GM13977 (cell line): ENCODE results near the gene C5AR2.
"Not testable (repeated sequence)": the region's sequence is repeated elsewhere in the genome, so short reads cannot be mapped to it uniquely, and the experiment has no call there.

Experiments
- DNase-seq: peaks from one replicate; pipeline ENCODE4 v3.0.0; 2012; ENCODE audit warnings: low spot score
- in situ Hi-C: fragments of 300-500 bp; cut with MboI; formaldehyde crosslinking; loops from one replicate; pipeline ENCODE4 v1.12.0; 2022; ENCODE audit warnings: low sequenced_read_pairs, low pct_unique_long_range_greater_than_20kb, mixed read lengths, inconsistent platforms; ENCODE audit not compliant: unreplicated experiment
- TF ChIP-seq, protein P1 (sequence below): IDR thresholded peaks from 2 replicates; pipeline ENCODE4 v1.5.1; 2012; ENCODE audit warnings: mild to moderate bottlenecking, control low read depth; ENCODE audit not compliant: insufficient read depth; ENCODE audit errors: extremely low read depth, missing control alignments

C5AR2 gene

DNA sequence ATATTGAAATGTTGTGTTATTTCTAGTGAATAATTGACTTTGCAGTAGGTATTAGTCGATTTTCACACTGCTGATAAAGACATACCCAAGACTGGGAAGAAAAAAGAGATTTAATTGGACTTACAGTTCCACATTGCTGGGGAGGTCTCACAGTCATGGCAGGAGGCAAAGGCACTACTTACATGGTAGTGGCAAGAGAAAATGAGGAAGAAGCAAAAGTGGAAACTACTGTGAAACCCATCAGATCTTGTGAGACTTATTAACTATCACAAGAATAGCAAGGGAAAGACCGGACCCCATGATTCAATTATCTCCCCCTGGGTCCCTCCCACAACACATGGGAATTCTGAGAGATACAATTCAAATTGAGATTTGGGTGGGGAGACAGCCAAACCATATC, 9.9 kb upstream of the C5AR2 start:
- in situ Hi-C loops: no loop called here
- TF ChIP-seq, protein P1, sequence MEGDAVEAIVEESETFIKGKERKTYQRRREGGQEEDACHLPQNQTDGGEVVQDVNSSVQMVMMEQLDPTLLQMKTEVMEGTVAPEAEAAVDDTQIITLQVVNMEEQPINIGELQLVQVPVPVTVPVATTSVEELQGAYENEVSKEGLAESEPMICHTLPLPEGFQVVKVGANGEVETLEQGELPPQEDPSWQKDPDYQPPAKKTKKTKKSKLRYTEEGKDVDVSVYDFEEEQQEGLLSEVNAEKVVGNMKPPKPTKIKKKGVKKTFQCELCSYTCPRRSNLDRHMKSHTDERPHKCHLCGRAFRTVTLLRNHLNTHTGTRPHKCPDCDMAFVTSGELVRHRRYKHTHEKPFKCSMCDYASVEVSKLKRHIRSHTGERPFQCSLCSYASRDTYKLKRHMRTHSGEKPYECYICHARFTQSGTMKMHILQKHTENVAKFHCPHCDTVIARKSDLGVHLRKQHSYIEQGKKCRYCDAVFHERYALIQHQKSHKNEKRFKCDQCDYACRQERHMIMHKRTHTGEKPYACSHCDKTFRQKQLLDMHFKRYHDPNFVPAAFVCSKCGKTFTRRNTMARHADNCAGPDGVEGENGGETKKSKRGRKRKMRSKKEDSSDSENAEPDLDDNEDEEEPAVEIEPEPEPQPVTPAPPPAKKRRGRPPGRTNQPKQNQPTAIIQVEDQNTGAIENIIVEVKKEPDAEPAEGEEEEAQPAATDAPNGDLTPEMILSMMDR: no peak
- DNase-seq: no peak

DNA sequence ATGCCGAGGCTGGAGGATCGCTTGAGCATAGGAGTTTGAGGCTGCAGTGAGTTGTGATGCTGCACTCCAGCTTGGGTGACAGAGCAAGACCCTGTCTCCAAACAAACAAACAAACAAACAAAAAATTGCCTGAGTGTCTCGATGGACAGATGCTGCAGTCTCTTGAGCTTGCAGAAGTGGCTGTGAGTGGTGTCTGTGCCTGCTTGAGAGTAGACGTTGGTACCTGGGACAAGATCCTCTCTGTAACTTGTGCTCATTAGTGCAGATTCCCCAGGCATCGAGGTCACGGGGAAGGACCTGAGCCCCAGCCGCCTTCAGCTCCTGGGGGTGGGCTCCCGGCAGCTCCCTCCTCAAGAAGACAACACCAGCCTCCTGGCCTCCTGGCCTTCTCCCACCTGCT, 8.6 kb upstream of the C5AR2 start:
- in situ Hi-C loops: no loop called here
- no peak for DNase-seq
- TF ChIP-seq, protein P1: no peak

DNA sequence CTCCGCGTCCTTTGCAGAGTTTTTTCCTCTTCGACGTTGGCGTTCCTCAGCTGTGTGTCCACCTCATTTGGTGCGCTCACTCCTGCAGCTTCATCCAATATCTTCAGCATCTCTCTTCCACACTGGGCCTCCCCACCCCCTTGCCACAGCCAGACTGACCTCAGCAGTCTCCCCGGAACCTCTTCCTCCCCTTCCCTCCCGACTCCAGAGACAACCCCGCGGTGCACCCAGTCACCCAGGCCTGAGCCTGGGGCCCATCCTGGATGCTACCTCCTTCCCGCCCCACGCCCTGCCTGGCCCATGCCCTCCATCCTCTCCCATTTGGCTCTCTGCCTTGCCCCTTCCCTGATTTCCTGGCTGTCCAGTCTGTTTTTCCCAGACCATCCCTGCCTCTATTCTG, 8.1 kb upstream of the C5AR2 start:
- TF ChIP-seq, protein P1: no peak
- peak; percentile 3 for DNase-seq
- in situ Hi-C loops: no loop called here

DNA sequence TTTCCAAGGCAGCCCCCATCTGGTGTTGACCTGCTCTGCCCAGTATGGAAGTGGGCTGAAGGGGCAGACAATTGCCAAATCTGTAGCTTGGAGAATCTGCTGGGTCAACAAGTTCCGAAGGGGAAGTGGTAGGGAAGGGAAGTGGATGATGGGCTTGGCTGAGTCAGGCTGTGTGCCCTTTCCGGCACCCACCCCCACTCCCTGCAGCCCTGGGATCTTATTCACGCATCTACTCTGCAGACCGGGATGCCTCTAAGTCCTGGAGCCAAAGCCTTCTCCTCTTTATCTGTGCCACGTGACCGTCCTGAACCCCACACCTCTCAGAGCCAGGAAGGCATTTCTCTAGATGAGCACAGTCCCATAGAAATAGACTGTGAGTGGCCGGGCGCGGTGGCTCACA, 7.5 kb upstream of the C5AR2 start:
- TF ChIP-seq, protein P1: no peak
- in situ Hi-C loops: no loop called here
- DNase-seq: peak; percentile 5

DNA sequence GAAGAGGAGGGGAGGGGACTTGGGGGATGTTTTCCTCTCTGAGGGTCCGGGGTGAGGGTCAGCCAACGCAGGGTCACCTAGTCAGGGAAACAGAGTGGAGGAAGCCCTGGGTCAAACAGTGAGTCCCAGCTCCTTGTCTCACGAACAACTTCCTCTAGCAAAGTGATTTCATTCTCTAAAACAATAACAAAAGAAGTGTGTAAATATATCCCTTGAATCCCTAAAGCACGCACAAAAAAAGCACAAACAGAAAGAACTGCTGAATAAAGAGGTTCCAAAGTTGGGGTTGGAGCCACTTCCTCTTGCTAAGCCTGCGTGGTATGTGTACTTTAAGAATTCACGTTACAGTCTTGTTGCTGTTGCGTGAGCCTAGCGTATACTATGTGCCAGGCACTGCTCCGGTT, 1.5 kb upstream of the C5AR2 start:
- in situ Hi-C loops: no loop called here
- DNase-seq: no peak
- TF ChIP-seq, protein P1: no peak

DNA sequence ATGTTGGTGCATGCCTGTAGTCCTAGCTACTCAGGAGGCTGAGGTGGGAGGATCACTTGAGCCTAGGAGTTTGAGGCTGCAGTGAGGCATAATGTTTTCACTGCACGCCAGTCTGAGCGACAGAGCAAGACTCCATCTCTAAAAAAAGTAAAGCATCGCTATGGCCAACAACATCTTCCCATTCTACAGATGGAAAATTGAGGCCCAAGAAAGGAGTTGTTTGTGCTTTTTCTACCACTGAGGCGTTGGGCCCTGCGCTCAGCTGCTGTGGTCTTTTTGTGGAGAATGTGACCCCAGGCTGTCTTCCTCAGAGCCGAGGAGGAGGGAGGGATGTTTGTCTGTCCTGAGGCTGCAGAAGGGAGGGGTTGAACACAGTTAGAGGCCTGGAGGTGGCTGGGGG, 485 bp upstream of the C5AR2 start:
- in situ Hi-C loops: no loop called here
- TF ChIP-seq, protein P1: no peak
- no peak for DNase-seq

DNA sequence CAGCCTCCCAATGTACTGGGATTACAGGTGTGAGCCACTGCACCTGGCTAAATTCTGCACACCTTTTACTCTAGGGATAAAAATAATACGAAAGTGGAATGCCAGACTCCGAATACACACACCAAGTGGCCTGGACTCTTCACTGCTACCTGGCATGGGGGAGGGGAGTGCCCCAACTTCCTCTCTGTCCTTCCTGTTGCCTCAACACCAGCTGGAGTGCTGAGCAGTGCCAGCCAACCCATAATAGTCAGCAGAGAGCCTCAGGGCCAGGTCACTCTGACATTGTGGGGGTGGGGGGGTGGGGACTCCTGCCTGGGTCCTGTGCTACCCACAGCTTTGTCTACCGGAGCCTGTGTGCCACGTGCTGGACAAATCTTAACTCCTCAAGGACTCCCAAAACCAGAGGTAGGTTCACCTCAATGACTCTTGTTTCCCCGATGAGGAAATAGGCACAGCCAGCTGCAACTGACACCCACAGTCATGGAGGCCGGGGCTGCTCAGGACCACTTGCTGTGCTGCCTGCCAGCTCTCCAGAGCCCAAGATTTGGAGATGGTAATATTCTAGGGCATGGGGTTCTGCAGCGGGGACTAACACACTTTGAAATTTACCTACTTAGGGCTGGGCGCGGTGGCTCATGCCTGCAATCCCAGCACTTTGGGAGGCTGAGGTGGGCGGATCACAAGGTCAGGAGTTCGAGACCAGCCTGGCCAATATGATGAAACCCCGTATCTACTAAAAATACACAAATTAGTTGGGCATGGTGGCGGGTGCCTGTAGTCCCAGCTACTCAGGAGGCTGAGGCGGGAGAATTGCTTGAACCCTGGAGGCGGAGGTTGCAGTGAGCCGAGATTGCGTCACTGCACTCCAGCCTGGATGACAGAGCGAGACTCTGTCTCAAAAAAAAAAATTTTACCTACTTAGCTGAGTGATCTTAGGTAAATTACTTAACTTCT, 5.1 kb downstream of the C5AR2 start:
- not testable (repeated sequence) for DNase-seq

More for the DNA sequence above, 5.1 kb downstream of the C5AR2 start:
- in situ Hi-C loops: not testable (repeated sequence)
